ENCODE data around the gene METAP2.
"Not testable (repeated sequence)": the region's sequence is repeated elsewhere in the genome, so short reads cannot be mapped to it uniquely, and the experiment has no call there.

METAP2 gene

GRCh38 chr12:95463050-95463449 lies 10.9 kb upstream of the METAP2 start:
- no peak for DNase-seq

GRCh38 chr12:95463776-95464175 lies 10.2 kb upstream of the METAP2 start:
- DNase-seq: not testable (repeated sequence)

GRCh38 chr12:95465275-95465674 lies 8.7 kb upstream of the METAP2 start:
- no peak for DNase-seq

GRCh38 chr12:95470300-95470699 lies 3.7 kb upstream of the METAP2 start:
- no peak for DNase-seq

- DNase-seq: peak; percentile 39 to 63
Measured at GRCh38 chr12:95473231-95473883, 595 bp upstream of the METAP2 start.

GRCh38 chr12:95474660-95474958 lies 657 bp downstream of the METAP2 start:
- no peak for DNase-seq

GRCh38 chr12:95480230-95480629 lies 6.3 kb downstream of the METAP2 start:
- DNase-seq: no peak

- DNase-seq: no peak
Measured at GRCh38 chr12:95481072-95481471, 7.1 kb downstream of the METAP2 start.

GRCh38 chr12:95481888-95482287 lies 7.9 kb downstream of the METAP2 start:
- DNase-seq: no peak

- not testable (repeated sequence) for DNase-seq
Measured at GRCh38 chr12:95482564-95482963, 8.6 kb downstream of the METAP2 start.

GRCh38 chr12:95484524-95484923 lies 10.6 kb downstream of the METAP2 start:
- no peak for DNase-seq

GRCh38 chr12:95487024-95487423 lies 13.1 kb downstream of the METAP2 start:
- no peak for DNase-seq

GRCh38 chr12:95492462-95492861 lies 18.5 kb downstream of the METAP2 start:
- DNase-seq: no peak

GRCh38 chr12:95494888-95495287 lies 20.9 kb downstream of the METAP2 start:
- DNase-seq: no peak

GRCh38 chr12:95495433-95495832 lies 21.5 kb downstream of the METAP2 start:
- no peak for DNase-seq

GRCh38 chr12:95497031-95497430 lies 23.1 kb downstream of the METAP2 start:
- no peak for DNase-seq

- no peak for DNase-seq
Measured at GRCh38 chr12:95498968-95499367, 25.0 kb downstream of the METAP2 start.

GRCh38 chr12:95499772-95500171 lies 25.8 kb downstream of the METAP2 start:
- no peak for DNase-seq

- no peak for DNase-seq
Measured at GRCh38 chr12:95504140-95504539, 30.2 kb downstream of the METAP2 start.

- no peak for DNase-seq
Measured at GRCh38 chr12:95505039-95505438, 31.1 kb downstream of the METAP2 start.

GRCh38 chr12:95506707-95507523 lies 33.0 kb downstream of the METAP2 start:
- peak in 1 of 2 donors; percentile 4 for DNase-seq

GRCh38 chr12:95509300-95509699 lies 35.3 kb downstream of the METAP2 start:
- no peak for DNase-seq

- DNase-seq: no peak
Measured at GRCh38 chr12:95511977-95512376, 38.0 kb downstream of the METAP2 start.

GRCh38 chr12:95513599-95513998 lies 39.6 kb downstream of the METAP2 start:
- DNase-seq: no peak

GRCh38 chr12:95515197-95515596 lies 41.2 kb downstream of the METAP2 start:
- DNase-seq: no peak

All from hippocampal formation (tissue), 2 donors.